Liver (tissue), 9 donors: ENCODE results near the gene ATF5. TPM values are rescaled to one million over a fixed set of nuclear protein-coding genes. Genes with fewer than 3 reads are reported as not detected.

Source experiments
- DNase-seq: peaks from one replicate; pipeline ENCODE4 v3.0.0-alpha.2; 2017; ENCODE audit warnings: low spot score
- H3K27ac ChIP-seq, 2 donors: one replicate each; pipeline ENCODE4 v1.7.0; 2013; ENCODE audit warnings: inconsistent platforms in 2 of 2, low read length in 2 of 2, control low read depth in 1 of 2, low read depth in 1 of 2, mild to moderate bottlenecking in 1 of 2
- H3K27me3 ChIP-seq, 4 donors: one replicate each; pipeline versions ENCODE4 v1.6.1 to v1.7.0; 2013; ENCODE audit warnings: low read length in 3 of 4, inconsistent platforms in 1 of 4, mild to moderate bottlenecking in 1 of 4, moderate library complexity in 1 of 4; ENCODE audit not compliant: control insufficient read depth in 4 of 4, insufficient read depth in 4 of 4
- H3K36me3 ChIP-seq, 4 donors: one replicate each; pipeline versions ENCODE4 v1.6.1 to v1.7.0; 2013; ENCODE audit warnings: low read length in 3 of 4, mild to moderate bottlenecking in 3 of 4, low read depth in 1 of 4, moderate library complexity in 1 of 4; ENCODE audit not compliant: control insufficient read depth in 4 of 4, insufficient read depth in 3 of 4
- H3K4me1 ChIP-seq, 4 donors: one replicate each; pipeline versions ENCODE4 v1.6.1 to v1.7.0; 2013; ENCODE audit warnings: low read length in 3 of 4, mild to moderate bottlenecking in 3 of 4, moderate library complexity in 1 of 4; ENCODE audit not compliant: control insufficient read depth in 4 of 4, insufficient read depth in 4 of 4
- H3K4me3 ChIP-seq, 3 donors: one replicate each; pipeline versions ENCODE4 v1.6.1 to v1.7.0; 2013; ENCODE audit warnings: low read length in 3 of 3, control low read depth in 1 of 3, low read depth in 1 of 3, mild to moderate bottlenecking in 1 of 3
- H3K9ac ChIP-seq, 2 donors: one replicate each; pipeline ENCODE4 v1.7.0; 2013; ENCODE audit warnings: low read length in 2 of 2, mild to moderate bottlenecking in 2 of 2, moderate library complexity in 2 of 2, control low read depth in 1 of 2, low read depth in 1 of 2
- H3K9me3 ChIP-seq, 4 donors: one replicate each; pipeline versions ENCODE4 v1.6.1 to v1.7.0; 2013; ENCODE audit warnings: low read length in 3 of 4; ENCODE audit not compliant: control insufficient read depth in 4 of 4
- ATF3 ChIP-seq: IDR thresholded peaks from 2 replicates; pipeline ENCODE4 v1.6.1; 2016; ENCODE audit warnings: antibody characterized with exemption
- CTCF ChIP-seq: fragments of 150-350 bp; IDR thresholded peaks from 2 replicates; pipeline ENCODE4 v1.5.1; 2017; ENCODE audit warnings: improper control_type of control experiment, low read depth, low read length; ENCODE audit not compliant: missing input control
- EGR1 ChIP-seq, 2 donors: IDR thresholded peaks; 2 replicates each; pipeline ENCODE4 v1.6.1; 2016 to 2018; ENCODE audit warnings: antibody characterized with exemption in 2 of 2, low read depth in 2 of 2
- FOXA1 ChIP-seq: IDR thresholded peaks from 2 replicates; pipeline ENCODE4 v1.6.1; 2016; ENCODE audit warnings: antibody characterized with exemption
- FOXA2 ChIP-seq: IDR thresholded peaks from 2 replicates; pipeline ENCODE4 v1.6.1; 2016; ENCODE audit warnings: antibody characterized with exemption
- GABPA ChIP-seq, 2 donors: IDR thresholded peaks in 1 of 2; conservative IDR thresholded peaks in 1 of 2; 2 replicates each; pipeline ENCODE4 v1.6.1; 2016; ENCODE audit warnings: antibody characterized with exemption in 2 of 2, mild to moderate bottlenecking in 1 of 2, moderate library complexity in 1 of 2
- HNF4A ChIP-seq, 2 donors: conservative IDR thresholded peaks; 2 replicates each; pipeline ENCODE4 v1.6.1; 2016; ENCODE audit warnings: antibody characterized with exemption in 2 of 2, mild to moderate bottlenecking in 2 of 2
- HNF4G ChIP-seq: IDR thresholded peaks from 2 replicates; pipeline ENCODE4 v1.6.1; 2016; ENCODE audit warnings: antibody characterized with exemption
- JUND ChIP-seq, 2 donors: IDR thresholded peaks; 2 replicates each; pipeline ENCODE4 v1.6.1; 2016; ENCODE audit warnings: antibody characterized with exemption in 2 of 2
- MAX ChIP-seq: IDR thresholded peaks from 2 replicates; pipeline ENCODE4 v1.6.1; 2016; ENCODE audit warnings: antibody characterized with exemption
- NR2F2 ChIP-seq: IDR thresholded peaks from 2 replicates; pipeline ENCODE4 v1.6.1; 2016; ENCODE audit warnings: antibody characterized with exemption
- RAD21 ChIP-seq, 2 donors: IDR thresholded peaks; 2 replicates each; pipeline ENCODE4 v1.6.1; 2016; ENCODE audit warnings: antibody characterized with exemption in 2 of 2, mild to moderate bottlenecking in 2 of 2
- REST ChIP-seq: IDR thresholded peaks from 2 replicates; pipeline ENCODE4 v1.6.1; 2016; ENCODE audit warnings: antibody characterized with exemption, mild to moderate bottlenecking
- RXRA ChIP-seq, 2 donors: IDR thresholded peaks; 2 replicates each; pipeline ENCODE4 v1.6.1; 2017 to 2018; ENCODE audit warnings: antibody characterized with exemption in 2 of 2, mild to moderate bottlenecking in 1 of 2
- SP1 ChIP-seq: IDR thresholded peaks from 2 replicates; pipeline ENCODE4 v1.6.1; 2018; ENCODE audit warnings: antibody characterized with exemption, mild to moderate bottlenecking
- TAF1 ChIP-seq: conservative IDR thresholded peaks from 2 replicates; pipeline ENCODE4 v1.6.1; 2016; ENCODE audit warnings: antibody characterized with exemption, mild to moderate bottlenecking
- YY1 ChIP-seq: IDR thresholded peaks from 2 replicates; pipeline ENCODE4 v1.6.1; 2016; ENCODE audit warnings: antibody characterized with exemption, mild to moderate bottlenecking
- ZBTB33 ChIP-seq: IDR thresholded peaks from 2 replicates; pipeline ENCODE4 v1.6.1; 2016; ENCODE audit warnings: antibody characterized with exemption
- WGBS: extraction: QIAGEN DNeasy Blood & Tissue Kit; methylation state at CpG from one replicate; pipeline ENCODE4 v1.1.7; 2013; 5-methylcytosine and 5-hydroxymethylcytosine counted together
- polyA plus RNA-seq, 2 donors: library from polyadenylated mRNA; stranded (reverse) in 1 of 2; unstranded in 1 of 2; fragments of 200-250 nt in 1 of 2; fragments of >200 nt in 1 of 2; fragmentation: Nextera tagmentation in 1 of 2; extraction: Ambion mirVana in 1 of 2; gene quantifications; one replicate each; pipeline versions ENCODE4 v1.2.1 to v1.2.3, GENCODE V29; 2013 to 2015
- total RNA-seq, 2 donors: library from RNA; depleted of rRNA; stranded (reverse); fragments of >200 nt; gene quantifications; one replicate each; pipeline ENCODE4 v1.2.3, GENCODE V29; 2014
- donor health status: healthy.
- donor health status: healthy.
- donor health status: healthy.
- donor health status: healthy.
- donor health status: healthy.

ATF5 gene
- total and polyA plus RNA-seq, 4 donors, result 42.3 to 2,086 (median 347) TPM

GRCh38 chr19:49932041-49932451 lies 3.0 kb downstream of the ATF5 start:
- Histone ChIP-seq H3K9me3 (no peaks in the 10 kb centered on the region), H3K4me1 (peaks cover 6 to 32% (median 17%) of the 10 kb centered on the region in 4 donors), H3K9ac (no peak overlapping the region), H3K27me3 (no peaks in the 10 kb centered on the region), H3K27ac (peak overlapping the region in 1 of 2 donors; percentile 6), H3K36me3 (peaks cover 3 to 17% (median 7%) of the 10 kb centered on the region in 4 donors), H3K4me3 (peak overlapping the region; percentile 15 to 97 (median 92))
- TF ChIP-seq RXRA (IDR thresholded peaks at IDR 0.05) (no peak), CTCF (no peak), SP1 (no peak), ATF3 (no peak), TAF1 (no peak), FOXA1 (no peak), REST (no peak), MAX (no peak), JUND (IDR thresholded peaks at IDR 0.05) (no peak), EGR1 (IDR thresholded peaks at IDR 0.05; ENCODE audit: low read depth in 2 of 2) (no peak), GABPA (IDR thresholded peaks at IDR 0.05 in 1 of 2, conservative IDR thresholded peaks at IDR 0.05 in 1 of 2) (no peak), ZBTB33 (no peak), NR2F2 (no peak), HNF4A (conservative IDR thresholded peaks at IDR 0.05) (no peak), FOXA2 (no peak)
- 85% methylated on average over 5 of the region's 5 CpGs for WGBS
- no peak for DNase-seq

GRCh38 chr19:49932731-49933131 lies 3.7 kb downstream of the ATF5 start:
- H3K4me3 ChIP-seq, result peak overlapping the region in 2 of 3 donors; percentile 21 to 97
- peak overlapping the region in 1 of 2 donors; percentile 64 for H3K27ac ChIP-seq
- 74% methylated on average over 25 of the region's 25 CpGs for WGBS
- peaks cover 3 to 17% (median 7%) of the 10 kb centered on the region in 4 donors for H3K36me3 ChIP-seq
- no peak overlapping the region for H3K9ac ChIP-seq
- H3K27me3 ChIP-seq, result no peaks in the 10 kb centered on the region
- H3K9me3 ChIP-seq, result no peaks in the 10 kb centered on the region
- peaks cover 5 to 29% (median 17%) of the 10 kb centered on the region in 4 donors for H3K4me1 ChIP-seq
- no peak for DNase-seq
- TF ChIP-seq TAF1, result no peak
- TF ChIP-seq NR2F2, result no peak
- no peak for TF ChIP-seq RAD21 (IDR thresholded peaks at IDR 0.05)
- TF ChIP-seq MAX, result no peak
- no peak for TF ChIP-seq CTCF
- TF ChIP-seq ZBTB33, result no peak
- TF ChIP-seq YY1, result no peak
- no peak for TF ChIP-seq JUND (IDR thresholded peaks at IDR 0.05)
- no peak for TF ChIP-seq HNF4G
- no peak for TF ChIP-seq ATF3
- no peak for TF ChIP-seq EGR1 (IDR thresholded peaks at IDR 0.05; ENCODE audit: low read depth in 2 of 2)
- no peak for TF ChIP-seq SP1
